Skeletal muscle tissue (tissue), 4 donors: Measurements from ENCODE around the gene MAFG. TPM values are rescaled to one million over a fixed set of nuclear protein-coding genes. Genes with fewer than 3 reads are reported as not detected.

ENCODE experiments used
- H3K27ac ChIP-seq: one replicate; pipeline ENCODE4 v1.7.0; 2013; ENCODE audit warnings: mild to moderate bottlenecking, low read depth, low read length, inconsistent platforms
- H3K27me3 ChIP-seq, 3 donors: one replicate each; pipeline ENCODE4 v1.7.0; 2013; ENCODE audit warnings: low read length in 3 of 3; ENCODE audit not compliant: control insufficient read depth in 3 of 3, insufficient read depth in 3 of 3
- H3K36me3 ChIP-seq, 3 donors: one replicate each; pipeline ENCODE4 v1.7.0; 2013; ENCODE audit warnings: low read length in 3 of 3; ENCODE audit not compliant: control insufficient read depth in 3 of 3, insufficient read depth in 3 of 3
- H3K4me1 ChIP-seq, 3 donors: one replicate each; pipeline ENCODE4 v1.7.0; 2013; ENCODE audit warnings: low read length in 3 of 3, mild to moderate bottlenecking in 3 of 3; ENCODE audit not compliant: control insufficient read depth in 3 of 3, insufficient read depth in 3 of 3
- H3K4me3 ChIP-seq, 3 donors: one replicate each; pipeline ENCODE4 v1.7.0; 2013; ENCODE audit warnings: low read length in 3 of 3
- H3K9ac ChIP-seq, 3 donors: one replicate each; pipeline ENCODE4 v1.7.0; 2013; ENCODE audit warnings: low read length in 3 of 3, mild to moderate bottlenecking in 3 of 3, moderate library complexity in 2 of 3, low read depth in 1 of 3
- H3K9me3 ChIP-seq, 3 donors: one replicate each; pipeline ENCODE4 v1.7.0; 2013; ENCODE audit warnings: low read length in 3 of 3; ENCODE audit not compliant: control insufficient read depth in 3 of 3
- total RNA-seq: library from RNA; depleted of rRNA; stranded (reverse); fragments of >200 nt; gene quantifications from one replicate; pipeline ENCODE4 v1.2.3, GENCODE V29; 2014
- donor health status: Osteomylitis.

Gene MAFG
- total RNA-seq, 1 donor from 2014 or later, result 8.9 TPM

DNA sequence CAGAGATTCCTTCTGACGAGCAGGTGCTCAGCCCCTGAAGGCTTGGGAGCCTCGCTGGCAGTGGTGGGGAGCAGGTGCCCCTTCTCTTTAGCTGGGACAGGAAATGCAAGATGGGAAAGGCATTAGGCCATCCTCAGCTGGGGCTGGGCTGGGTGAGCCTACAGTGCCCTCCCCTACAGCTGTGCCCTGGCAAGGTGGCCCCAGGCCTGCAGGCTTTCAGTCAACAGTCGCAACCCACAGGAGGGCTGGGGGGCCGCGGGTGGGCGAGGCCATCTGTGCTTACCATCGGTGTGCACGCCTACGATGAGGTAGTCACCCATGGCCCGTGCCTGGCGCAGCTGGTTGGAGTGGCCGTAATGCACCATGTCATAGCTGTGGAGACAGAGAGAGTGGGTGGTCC is 18.3 kb downstream of the MAFG start:
- Histone ChIP-seq H3K9ac (peak overlapping the region in 1 of 3 donors; percentile 8), H3K4me3 (no peak overlapping the region), H3K9me3 (no peaks in the 10 kb centered on the region), H3K4me1 (peaks cover 22 to 44% (median 25%) of the 10 kb centered on the region in 3 donors), H3K27ac (no peak overlapping the region), H3K36me3 (peaks cover 21 to 40% (median 30%) of the 10 kb centered on the region in 3 donors), H3K27me3 (no peaks in the 10 kb centered on the region)

- Histone ChIP-seq H3K27ac (no peak overlapping the region), H3K4me3 (no peak overlapping the region), H3K27me3 (no peaks in the 10 kb centered on the region), H3K36me3 (peaks cover 21 to 40% (median 27%) of the 10 kb centered on the region in 3 donors), H3K9ac (peak overlapping the region in 1 of 3 donors; percentile 16), H3K9me3 (no peaks in the 10 kb centered on the region), H3K4me1 (peaks cover 22 to 44% (median 25%) of the 10 kb centered on the region in 3 donors)
Observed at GRCh38 chr17:81908793-81909192, 18.7 kb downstream of the MAFG start.

- Histone ChIP-seq H3K9ac (peak overlapping the region in 1 of 3 donors; percentile 54), H3K27ac (peak overlapping the region; percentile 44), H3K4me1 (peaks cover 22 to 44% (median 27%) of the 10 kb centered on the region in 3 donors), H3K27me3 (no peaks in the 10 kb centered on the region), H3K4me3 (peak overlapping the region in 1 of 3 donors; percentile 26), H3K9me3 (no peaks in the 10 kb centered on the region), H3K36me3 (peaks cover 9 to 29% (median 14%) of the 10 kb centered on the region in 3 donors)
Observed at GRCh38 chr17:81907219-81908145, 20.1 kb downstream of the MAFG start.

GRCh38 chr17:81906476-81907218 is 20.9 kb downstream of the MAFG start:
- H3K4me1 ChIP-seq, result peaks cover 22 to 43% (median 30%) of the 10 kb centered on the region in 3 donors
- H3K9me3 ChIP-seq, result no peaks in the 10 kb centered on the region
- H3K27me3 ChIP-seq, result no peaks in the 10 kb centered on the region
- H3K27ac ChIP-seq, result peak overlapping the region; percentile 44
- H3K9ac ChIP-seq, result peak overlapping the region in 1 of 3 donors; percentile 54
- peak overlapping the region in 1 of 3 donors; percentile 26 for H3K4me3 ChIP-seq
- peaks cover 4 to 25% (median 8%) of the 10 kb centered on the region in 3 donors for H3K36me3 ChIP-seq

DNA sequence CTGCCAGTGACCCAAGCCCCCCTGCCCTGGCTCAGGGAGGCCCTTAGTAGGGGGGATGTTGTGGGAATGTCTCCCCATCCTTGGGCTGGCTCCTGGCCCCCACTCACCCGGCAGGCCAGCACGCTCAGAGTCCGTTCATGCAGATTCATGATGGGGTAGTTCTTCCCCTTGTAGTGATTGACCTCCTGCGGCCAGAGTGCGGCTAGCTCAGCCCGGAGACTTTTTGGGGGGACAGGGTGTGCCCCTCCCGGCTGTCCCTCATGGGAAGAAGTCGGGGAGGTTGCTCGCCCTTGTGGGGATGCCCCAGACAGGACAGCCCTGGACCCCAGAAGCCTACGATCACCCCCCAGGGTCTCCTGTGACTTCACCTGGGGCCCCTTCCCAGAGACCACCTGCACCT is 21.5 kb downstream of the MAFG start:
- H3K36me3 ChIP-seq, result peaks cover 4 to 25% (median 8%) of the 10 kb centered on the region in 3 donors
- no peak overlapping the region for H3K9ac ChIP-seq
- peaks cover 0 to 2% (median 0%) of the 10 kb centered on the region in 3 donors for H3K27me3 ChIP-seq
- no peaks in the 10 kb centered on the region for H3K9me3 ChIP-seq
- H3K27ac ChIP-seq, result no peak overlapping the region
- H3K4me3 ChIP-seq, result no peak overlapping the region
- peaks cover 25 to 44% (median 33%) of the 10 kb centered on the region in 3 donors for H3K4me1 ChIP-seq

DNA sequence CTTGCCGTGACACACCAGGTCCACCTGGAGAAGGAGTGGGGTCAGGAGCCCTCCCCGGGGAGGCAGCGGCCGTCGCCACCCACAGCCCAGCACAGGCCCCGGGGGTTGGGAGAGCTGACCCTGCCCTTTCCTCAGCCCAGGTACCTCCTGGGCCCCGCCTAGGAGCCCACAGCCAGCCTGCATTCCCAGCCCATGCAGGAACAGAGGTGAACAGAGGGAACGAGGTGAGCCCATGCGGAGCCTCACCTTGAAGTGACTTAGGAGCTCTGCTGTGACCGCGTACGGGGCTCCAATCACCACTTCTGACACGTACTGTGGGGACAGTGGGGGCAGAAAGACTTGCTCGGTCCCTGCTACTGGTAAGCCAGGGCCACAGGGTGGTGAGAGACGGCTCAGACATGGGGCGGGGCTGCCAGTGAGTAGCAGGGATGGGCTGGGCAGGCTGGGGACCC is 22.1 kb downstream of the MAFG start:
- peaks cover 0 to 2% (median 0%) of the 10 kb centered on the region in 3 donors for H3K27me3 ChIP-seq
- H3K27ac ChIP-seq, result no peak overlapping the region
- no peak overlapping the region for H3K4me3 ChIP-seq
- peaks cover 5 to 27% (median 10%) of the 10 kb centered on the region in 3 donors for H3K36me3 ChIP-seq
- H3K9ac ChIP-seq, result no peak overlapping the region
- peaks cover 20 to 38% (median 29%) of the 10 kb centered on the region in 3 donors for H3K4me1 ChIP-seq
- no peaks in the 10 kb centered on the region for H3K9me3 ChIP-seq

DNA sequence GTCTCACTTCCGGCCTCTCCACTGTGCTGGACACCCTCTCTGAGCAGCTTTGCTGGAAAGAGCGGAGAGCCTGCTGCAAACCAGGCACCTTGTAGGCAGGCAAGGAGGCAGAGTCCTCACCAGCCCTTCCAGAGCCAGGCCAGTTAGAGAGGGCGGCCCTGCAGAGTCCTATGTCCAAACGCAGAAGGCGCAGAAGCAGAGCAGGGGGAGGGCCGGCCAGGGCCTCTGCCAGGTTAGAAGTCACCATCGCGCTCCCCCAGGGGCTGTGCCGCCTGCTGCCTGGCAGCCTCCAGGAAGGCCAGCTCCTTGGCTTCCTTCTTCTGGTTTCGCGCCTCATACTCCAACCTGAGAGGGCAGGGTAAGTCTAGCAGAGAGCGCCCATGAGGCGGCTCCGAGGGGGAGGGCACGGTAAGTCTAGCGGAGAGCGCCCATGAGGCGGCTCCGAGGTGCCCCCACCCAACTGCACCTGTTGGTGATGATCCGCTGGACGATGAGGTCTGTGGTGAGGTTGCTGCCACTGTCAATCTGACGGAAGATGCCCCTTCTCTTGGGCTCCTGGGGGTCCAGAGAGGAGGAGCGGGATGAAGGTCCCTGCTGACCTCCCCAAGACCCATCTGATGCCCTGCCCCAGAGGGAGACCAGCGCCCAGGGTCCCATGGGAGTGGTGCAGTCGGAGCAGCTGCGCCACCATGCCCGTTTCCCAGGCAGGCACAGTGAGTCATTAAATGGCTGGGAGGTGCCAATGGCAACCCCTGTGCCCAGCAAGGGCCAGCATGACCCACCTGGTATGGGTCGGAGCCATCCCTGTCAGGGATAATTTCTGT is 22.7 kb downstream of the MAFG start:
- Histone ChIP-seq H3K4me1 (peaks cover 14 to 32% (median 24%) of the 10 kb centered on the region in 3 donors), H3K9me3 (no peaks in the 10 kb centered on the region), H3K36me3 (peaks cover 11 to 33% (median 16%) of the 10 kb centered on the region in 3 donors), H3K9ac (no peak overlapping the region), H3K27me3 (peaks cover 0 to 2% (median 0%) of the 10 kb centered on the region in 3 donors), H3K4me3 (no peak overlapping the region), H3K27ac (no peak overlapping the region)

GRCh38 chr17:81903896-81904599 is 23.5 kb downstream of the MAFG start:
- H3K36me3 ChIP-seq, result peaks cover 17 to 39% (median 24%) of the 10 kb centered on the region in 3 donors
- no peak overlapping the region for H3K9ac ChIP-seq
- peaks cover 14 to 26% (median 24%) of the 10 kb centered on the region in 3 donors for H3K4me1 ChIP-seq
- H3K9me3 ChIP-seq, result no peaks in the 10 kb centered on the region
- H3K4me3 ChIP-seq, result no peak overlapping the region
- H3K27ac ChIP-seq, result no peak overlapping the region
- H3K27me3 ChIP-seq, result peaks cover 0 to 2% (median 0%) of the 10 kb centered on the region in 3 donors
